ENCODE results near the gene MRPL9. TPM values are rescaled to one million over a fixed set of nuclear protein-coding genes. Genes with fewer than 3 reads are reported as not detected.
"Not testable (repeated sequence)": the region's sequence is repeated elsewhere in the genome, so short reads cannot be mapped to it uniquely, and the experiment has no call there.

Gene MRPL9
- total and polyA plus RNA-seq, 10 donors = 55.4 to 92.6 (median 68.6) TPM

DNA sequence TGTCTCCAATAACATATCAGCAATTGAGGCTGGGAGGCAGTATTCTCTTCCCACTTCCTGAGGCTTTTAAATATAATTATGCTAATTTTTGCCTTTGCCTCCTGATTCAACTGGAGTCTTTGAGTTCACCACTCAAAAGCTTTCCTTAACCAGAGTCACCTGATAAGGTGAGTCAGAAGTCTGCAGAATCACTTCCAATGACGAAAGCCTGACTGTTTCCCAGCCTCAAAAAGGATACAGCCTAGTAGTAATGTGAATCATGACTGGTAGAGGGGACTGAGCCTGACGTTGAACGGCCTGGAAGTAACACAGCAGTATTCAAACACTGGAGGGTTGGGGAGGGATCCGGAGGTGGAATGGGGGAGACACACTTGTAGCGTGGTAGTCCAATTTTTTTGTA lies 10.4 kb upstream of the MRPL9 start:
- no peaks in the 10 kb centered on the region for H3K4me1 ChIP-seq
- no peak for DNase-seq
- H3K27me3 ChIP-seq (replicated peaks in 1 of 7) = no peaks in the 10 kb centered on the region
- no peak overlapping the region for H3K4me3 ChIP-seq
- WGBS, 5 donors = 81 to 92% (median 82%) methylated on average over 5 of the region's 5 CpGs
- intact Hi-C loops (cut with DNase I; ENCODE audit: low total_unique reads) = no loop called here
- no peaks in the 10 kb centered on the region for H3K9me3 ChIP-seq
- TF ChIP-seq POLR2AphosphoS5 (IDR thresholded peaks at IDR 0.05) = no peak
- no peak for TF ChIP-seq POLR2A (IDR thresholded peaks at IDR 0.05)
- TF ChIP-seq, protein P1, sequence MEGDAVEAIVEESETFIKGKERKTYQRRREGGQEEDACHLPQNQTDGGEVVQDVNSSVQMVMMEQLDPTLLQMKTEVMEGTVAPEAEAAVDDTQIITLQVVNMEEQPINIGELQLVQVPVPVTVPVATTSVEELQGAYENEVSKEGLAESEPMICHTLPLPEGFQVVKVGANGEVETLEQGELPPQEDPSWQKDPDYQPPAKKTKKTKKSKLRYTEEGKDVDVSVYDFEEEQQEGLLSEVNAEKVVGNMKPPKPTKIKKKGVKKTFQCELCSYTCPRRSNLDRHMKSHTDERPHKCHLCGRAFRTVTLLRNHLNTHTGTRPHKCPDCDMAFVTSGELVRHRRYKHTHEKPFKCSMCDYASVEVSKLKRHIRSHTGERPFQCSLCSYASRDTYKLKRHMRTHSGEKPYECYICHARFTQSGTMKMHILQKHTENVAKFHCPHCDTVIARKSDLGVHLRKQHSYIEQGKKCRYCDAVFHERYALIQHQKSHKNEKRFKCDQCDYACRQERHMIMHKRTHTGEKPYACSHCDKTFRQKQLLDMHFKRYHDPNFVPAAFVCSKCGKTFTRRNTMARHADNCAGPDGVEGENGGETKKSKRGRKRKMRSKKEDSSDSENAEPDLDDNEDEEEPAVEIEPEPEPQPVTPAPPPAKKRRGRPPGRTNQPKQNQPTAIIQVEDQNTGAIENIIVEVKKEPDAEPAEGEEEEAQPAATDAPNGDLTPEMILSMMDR (IDR thresholded peaks at IDR 0.05 in 8 of 11, conservative IDR thresholded peaks at IDR 0.05 in 3 of 11) = no peak
- H3K36me3 ChIP-seq = peaks cover 0 to 61% (median 35%) of the 10 kb centered on the region in 6 donors
- no peak overlapping the region for H3K27ac ChIP-seq

DNA sequence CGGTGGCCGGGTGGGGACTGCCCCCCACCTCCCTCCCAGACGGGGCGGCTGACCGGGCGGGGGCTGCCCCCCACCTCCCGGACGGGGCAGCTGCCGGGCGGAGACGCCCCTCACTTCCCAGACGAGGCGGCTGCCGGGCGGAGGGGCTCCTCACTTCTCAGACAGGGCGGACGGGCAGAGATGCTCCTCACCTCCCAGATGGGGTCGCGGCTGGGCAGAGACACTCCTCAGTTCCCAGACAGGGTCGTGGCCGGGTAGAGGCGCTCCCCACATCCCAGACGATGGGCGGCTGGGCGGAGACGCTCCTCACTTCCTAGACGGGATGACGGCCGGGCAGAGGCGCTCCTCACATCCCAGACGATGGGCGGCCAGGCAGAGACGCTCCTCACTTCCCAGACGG lies 6.0 kb upstream of the MRPL9 start:
- H3K9me3 ChIP-seq; H3K4me3 ChIP-seq; H3K4me1 ChIP-seq; intact Hi-C loops (cut with DNase I; ENCODE audit: low total_unique reads); H3K27me3 ChIP-seq (replicated peaks in 1 of 7); DNase-seq; H3K27ac ChIP-seq: not testable (repeated sequence)
- 60 to 93% (median 89%) methylated on average over 1 to 34 of the region's 34 CpGs for whole genome bisulfite sequencing, 5 donors
- peaks cover 0 to 16% (median 8%) of the 10 kb centered on the region in 6 donors for H3K36me3 ChIP-seq

DNA sequence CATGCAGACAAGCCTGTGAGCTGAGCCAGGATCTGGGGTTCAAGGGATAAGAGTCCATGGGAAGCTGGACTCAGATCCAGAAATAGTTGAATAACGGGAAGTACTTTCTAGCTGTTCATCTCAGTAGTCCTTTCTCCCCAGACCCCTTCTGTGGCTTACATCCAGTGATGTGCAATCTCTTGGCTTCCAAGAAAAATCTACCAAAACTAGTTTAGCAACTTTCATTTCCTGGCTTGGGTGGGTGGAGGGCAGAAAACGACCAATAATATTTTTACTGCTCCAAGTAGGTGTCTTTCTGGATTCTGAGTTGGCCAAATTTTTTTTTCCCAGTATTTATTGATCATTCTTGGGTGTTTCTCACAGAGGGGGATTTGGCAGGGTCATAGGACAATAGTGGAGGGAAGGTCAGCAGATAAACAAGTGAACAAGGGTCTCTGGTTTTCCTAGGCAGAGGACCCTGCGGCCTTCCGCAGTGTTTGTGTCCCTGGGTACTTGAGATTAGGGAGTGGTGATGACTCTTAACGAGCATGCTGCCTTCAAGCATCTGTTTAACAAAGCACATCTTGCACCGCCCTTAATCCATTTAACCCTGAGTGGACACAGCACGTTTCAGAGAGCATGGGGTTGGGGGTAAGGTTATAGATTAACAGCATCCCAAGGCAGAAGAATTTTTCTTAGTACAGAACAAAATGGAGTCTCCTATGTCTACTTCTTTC lies 5.2 kb upstream of the MRPL9 start:
- DNase-seq; H3K4me1 ChIP-seq; H3K27ac ChIP-seq; H3K36me3 ChIP-seq; intact Hi-C loops (cut with DNase I; ENCODE audit: low total_unique reads); H3K27me3 ChIP-seq (replicated peaks in 1 of 7); H3K4me3 ChIP-seq; H3K9me3 ChIP-seq: not testable (repeated sequence)
- WGBS, 5 donors = 32 to 79% (median 68%) methylated on average over 2 to 4 of the region's 7 CpGs

DNA sequence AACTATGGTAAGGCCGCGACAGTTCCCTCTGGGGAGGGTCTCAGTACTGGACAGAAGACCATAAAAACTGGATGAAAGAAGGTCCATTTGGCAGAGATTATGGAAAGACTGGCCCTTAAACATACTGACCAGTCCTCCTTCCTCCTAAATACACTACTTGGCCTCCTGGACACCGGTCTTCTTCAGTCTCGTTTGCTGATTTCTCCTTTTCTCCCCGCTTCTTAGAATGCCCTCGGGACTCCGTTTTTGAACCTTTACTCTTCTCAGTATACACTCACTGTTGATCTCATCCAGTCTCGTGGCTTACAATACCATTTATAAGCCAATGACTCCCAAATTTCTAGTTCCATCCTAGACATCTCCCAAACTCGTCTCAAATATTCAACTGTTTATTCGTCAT lies 694 bp upstream of the MRPL9 start:
- peaks cover 0 to 33% (median 31%) of the 10 kb centered on the region in 6 donors for H3K36me3 ChIP-seq
- H3K9me3 ChIP-seq = no peaks in the 10 kb centered on the region
- H3K4me1 ChIP-seq = peaks cover 9 to 24% (median 18%) of the 10 kb centered on the region in 6 donors
- 63 to 67% (median 65%) methylated on average over 10 of the region's 10 CpGs for WGBS, 5 donors
- no peak for DNase-seq
- TF ChIP-seq, protein P1 (IDR thresholded peaks at IDR 0.05 in 8 of 11, conservative IDR thresholded peaks at IDR 0.05 in 3 of 11) = no peak
- TF ChIP-seq POLR2AphosphoS5 (IDR thresholded peaks at IDR 0.05) = no peak
- no peak for TF ChIP-seq POLR2A (IDR thresholded peaks at IDR 0.05)
- H3K27me3 ChIP-seq (replicated peaks in 1 of 7) = no peaks in the 10 kb centered on the region
- intact Hi-C loops (cut with DNase I; ENCODE audit: low total_unique reads) = no loop called here
- peak overlapping the region; percentile 73 to 91 (median 88) for H3K27ac ChIP-seq
- H3K4me3 ChIP-seq = peak overlapping the region; percentile 69 to 94 (median 80)

DNA sequence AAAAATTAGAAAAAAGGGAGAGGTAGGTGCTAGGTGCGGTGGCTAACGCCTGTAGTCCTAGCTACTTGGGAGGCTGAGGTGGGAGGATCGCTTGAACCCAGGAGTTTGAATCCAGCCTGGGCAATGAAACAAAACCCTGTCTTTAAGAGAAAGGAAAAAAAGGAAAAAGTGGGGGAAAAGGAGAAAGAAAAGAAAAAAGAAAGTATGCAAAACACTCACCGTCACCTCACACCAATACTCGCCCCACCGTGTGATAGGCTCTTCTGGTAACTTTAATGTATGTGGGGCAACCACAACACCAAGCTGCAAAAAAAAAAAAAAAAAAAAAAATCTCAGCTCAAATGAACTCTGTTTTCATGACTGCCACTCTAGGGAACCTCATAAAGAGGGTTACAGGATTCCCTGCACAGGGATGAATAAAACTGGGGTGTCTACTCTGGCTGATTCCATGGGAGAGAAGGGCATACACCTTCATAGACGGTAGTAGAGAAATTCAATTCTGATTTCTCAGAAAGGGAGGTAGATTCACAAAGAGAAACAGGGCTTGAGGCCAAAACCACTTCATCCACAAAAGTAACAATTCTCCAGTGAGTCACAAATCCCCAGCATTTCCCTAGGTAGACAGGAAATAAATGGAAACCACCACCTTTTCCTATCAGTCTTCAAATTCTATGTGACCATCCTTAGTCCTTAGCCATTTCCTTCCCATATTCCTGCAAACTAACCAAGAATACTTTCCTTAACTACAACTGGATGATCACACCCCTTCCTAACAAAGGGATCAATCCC lies 2.5 kb downstream of the MRPL9 start:
- Histone ChIP-seq H3K27me3 (replicated peaks in 1 of 7) (no peaks in the 10 kb centered on the region), H3K27ac (no peak overlapping the region), H3K9me3 (no peaks in the 10 kb centered on the region), H3K36me3 (peaks cover 0 to 65% (median 51%) of the 10 kb centered on the region in 6 donors), H3K4me1 (peaks cover 9 to 24% (median 18%) of the 10 kb centered on the region in 6 donors), H3K4me3 (no peak overlapping the region)
- WGBS, 5 donors = 66 to 96% (median 92%) methylated on average over 7 of the region's 7 CpGs
- TF ChIP-seq, protein P1 (IDR thresholded peaks at IDR 0.05 in 8 of 11, conservative IDR thresholded peaks at IDR 0.05 in 3 of 11) = no peak
- no peak for TF ChIP-seq POLR2AphosphoS5 (IDR thresholded peaks at IDR 0.05)
- TF ChIP-seq POLR2A (IDR thresholded peaks at IDR 0.05) = no peak
- DNase-seq = no peak
- intact Hi-C loops (cut with DNase I; ENCODE audit: low total_unique reads) = no loop called here
